Neural cell (in vitro differentiated cells): ENCODE measurements around the gene CDK3. TPM values are rescaled to one million over a fixed set of nuclear protein-coding genes. Genes with fewer than 3 reads are reported as not detected.

Source experiments
- H2AFZ ChIP-seq: fragments of 200-600, 300-800 bp; sonication (generic), shearing (Covaris generic); 2 replicates; pipeline ENCODE4 v1.6.0; 2014; ENCODE audit warnings: low read depth, mild to moderate bottlenecking, antibody characterized with exemption, low read length, moderate library complexity
- H3F3A ChIP-seq: fragments of 200-600 bp; shearing (Covaris generic); 2 replicates; pipeline ENCODE4 v1.6.1; 2016; ENCODE audit warnings: mild to moderate bottlenecking, moderate library complexity, mixed read lengths, antibody characterized with exemption, low read length; ENCODE audit not compliant: insufficient read depth, poor library complexity, severe bottlenecking
- H3K27ac ChIP-seq: fragments of 200-600, 300-800 bp; sonication (generic), shearing (Covaris generic); 2 replicates; pipeline ENCODE4 v1.5.1; 2014; ENCODE audit warnings: mild to moderate bottlenecking, low read length, moderate library complexity
- H3K27me3 ChIP-seq: fragments of 300-800, 200-600 bp; sonication (generic), shearing (Covaris generic); 2 replicates; pipeline ENCODE4 v1.6.0; 2014; ENCODE audit warnings: mild to moderate bottlenecking, low read depth, low read length, moderate library complexity; ENCODE audit not compliant: insufficient read depth
- H3K36me3 ChIP-seq: fragments of 300-800, 200-600 bp; sonication (generic), shearing (Covaris generic); 2 replicates; pipeline ENCODE4 v1.5.1; 2014; ENCODE audit warnings: mild to moderate bottlenecking, antibody characterized with exemption, low read length, moderate library complexity; ENCODE audit not compliant: insufficient read depth
- H3K4me2 ChIP-seq: fragments of 300-800, 200-600 bp; sonication (generic), shearing (Covaris generic); 2 replicates; pipeline ENCODE4 v1.6.0; 2014; ENCODE audit warnings: mild to moderate bottlenecking, low read length
- H3K4me3 ChIP-seq: fragments of 300-800, 200-600 bp; sonication (generic), shearing (Covaris generic); 2 replicates; pipeline ENCODE4 v1.5.1; 2014; ENCODE audit warnings: mild to moderate bottlenecking, low read length, moderate library complexity
- H3K79me2 ChIP-seq: fragments of 200-600 bp; shearing (Covaris generic); replicated peaks from 2 replicates; pipeline ENCODE4 v1.6.0; 2014; ENCODE audit warnings: mild to moderate bottlenecking, low read length, moderate library complexity; ENCODE audit not compliant: insufficient read depth
- H3K9ac ChIP-seq: fragments of 300-800, 200-600 bp; sonication (generic), shearing (Covaris generic); 2 replicates; pipeline ENCODE4 v1.6.1; 2016; ENCODE audit warnings: mild to moderate bottlenecking, low read length, mixed read lengths
- H3K9me2 ChIP-seq: fragments of 200-600 bp; shearing (Covaris generic); 2 replicates; pipeline ENCODE4 v1.6.1; 2016; ENCODE audit warnings: mild to moderate bottlenecking, low read length, mixed read lengths; ENCODE audit not compliant: insufficient read depth
- H3K9me3 ChIP-seq: fragments of 200-600, 300-800 bp; sonication (generic), shearing (Covaris generic); 2 replicates; pipeline ENCODE4 v1.6.1; 2016; ENCODE audit warnings: mild to moderate bottlenecking, mixed run types, low read length, moderate library complexity, mixed read lengths
- H4K20me1 ChIP-seq: fragments of 200-600 bp; shearing (Covaris generic); 2 replicates; pipeline ENCODE4 v1.6.1; 2016; ENCODE audit warnings: mild to moderate bottlenecking, mixed run types; ENCODE audit not compliant: insufficient read depth
- CTCF ChIP-seq: fragments of 450-650 bp; IDR thresholded peaks from 2 replicates; pipeline ENCODE4 v1.5.1; 2014; ENCODE audit warnings: antibody characterized with exemption, mild to moderate bottlenecking, moderate library complexity; ENCODE audit not compliant: poor library complexity, severe bottlenecking
- EP300 ChIP-seq: fragments of 450-650 bp; conservative IDR thresholded peaks from 2 replicates; pipeline ENCODE4 v1.6.1; 2014; ENCODE audit warnings: antibody characterized with exemption, mild to moderate bottlenecking, moderate library complexity; ENCODE audit not compliant: poor library complexity, severe bottlenecking
- EZH2 ChIP-seq: fragments of 200-600, 300-800 bp; shearing (Covaris generic), sonication (generic); IDR thresholded peaks from 2 replicates; pipeline ENCODE4 v1.6.1; 2014; ENCODE audit warnings: antibody characterized with exemption, low read length, borderline replicate concordance, mild to moderate bottlenecking; ENCODE audit not compliant: insufficient read depth, poor library complexity, severe bottlenecking
- MXI1 ChIP-seq: fragments of 450-650 bp; conservative IDR thresholded peaks from 2 replicates; pipeline ENCODE4 v1.6.1; 2014; ENCODE audit warnings: antibody characterized with exemption, mild to moderate bottlenecking; ENCODE audit not compliant: poor library complexity, severe bottlenecking
- POLR2AphosphoS5 ChIP-seq: IDR thresholded peaks from 2 replicates; pipeline ENCODE4 v1.6.1; 2012
- RAD21 ChIP-seq: fragments of 450-650 bp; conservative IDR thresholded peaks from 2 replicates; pipeline ENCODE4 v1.6.1; 2014; ENCODE audit warnings: antibody characterized with exemption, mild to moderate bottlenecking, moderate library complexity
- SMC3 ChIP-seq: fragments of 450-650 bp; conservative IDR thresholded peaks from 2 replicates; pipeline ENCODE4 v1.6.1; 2014; ENCODE audit warnings: antibody characterized with exemption, mild to moderate bottlenecking, moderate library complexity; ENCODE audit not compliant: poor library complexity
- TAF1 ChIP-seq: IDR thresholded peaks from 2 replicates; pipeline ENCODE4 v1.6.1; 2012; ENCODE audit warnings: low read depth
- polyA plus RNA-seq: library from polyadenylated mRNA; depleted of rRNA; stranded (reverse); fragments of >200 nt; gene quantifications from 2 replicates; pipeline ENCODE4 v1.2.3, GENCODE V29; 2014
- TF ChIP-seq, protein P1 (sequence below): IDR thresholded peaks from 2 replicates; pipeline ENCODE4 v1.6.1; 2012; ENCODE audit warnings: borderline replicate concordance

Gene CDK3
- polyA plus RNA-seq, 1 donor from 2014 or later: 29.2 TPM

GRCh38 chr17:76022285-76022684 is 21.6 kb downstream of the CDK3 start:
- TF ChIP-seq POLR2AphosphoS5 (no peak), CTCF (no peak), EZH2 (no peak), EP300 (no peak), SMC3 (no peak), MXI1 (no peak), TAF1 (no peak), RAD21 (no peak)
- TF ChIP-seq, protein P1, sequence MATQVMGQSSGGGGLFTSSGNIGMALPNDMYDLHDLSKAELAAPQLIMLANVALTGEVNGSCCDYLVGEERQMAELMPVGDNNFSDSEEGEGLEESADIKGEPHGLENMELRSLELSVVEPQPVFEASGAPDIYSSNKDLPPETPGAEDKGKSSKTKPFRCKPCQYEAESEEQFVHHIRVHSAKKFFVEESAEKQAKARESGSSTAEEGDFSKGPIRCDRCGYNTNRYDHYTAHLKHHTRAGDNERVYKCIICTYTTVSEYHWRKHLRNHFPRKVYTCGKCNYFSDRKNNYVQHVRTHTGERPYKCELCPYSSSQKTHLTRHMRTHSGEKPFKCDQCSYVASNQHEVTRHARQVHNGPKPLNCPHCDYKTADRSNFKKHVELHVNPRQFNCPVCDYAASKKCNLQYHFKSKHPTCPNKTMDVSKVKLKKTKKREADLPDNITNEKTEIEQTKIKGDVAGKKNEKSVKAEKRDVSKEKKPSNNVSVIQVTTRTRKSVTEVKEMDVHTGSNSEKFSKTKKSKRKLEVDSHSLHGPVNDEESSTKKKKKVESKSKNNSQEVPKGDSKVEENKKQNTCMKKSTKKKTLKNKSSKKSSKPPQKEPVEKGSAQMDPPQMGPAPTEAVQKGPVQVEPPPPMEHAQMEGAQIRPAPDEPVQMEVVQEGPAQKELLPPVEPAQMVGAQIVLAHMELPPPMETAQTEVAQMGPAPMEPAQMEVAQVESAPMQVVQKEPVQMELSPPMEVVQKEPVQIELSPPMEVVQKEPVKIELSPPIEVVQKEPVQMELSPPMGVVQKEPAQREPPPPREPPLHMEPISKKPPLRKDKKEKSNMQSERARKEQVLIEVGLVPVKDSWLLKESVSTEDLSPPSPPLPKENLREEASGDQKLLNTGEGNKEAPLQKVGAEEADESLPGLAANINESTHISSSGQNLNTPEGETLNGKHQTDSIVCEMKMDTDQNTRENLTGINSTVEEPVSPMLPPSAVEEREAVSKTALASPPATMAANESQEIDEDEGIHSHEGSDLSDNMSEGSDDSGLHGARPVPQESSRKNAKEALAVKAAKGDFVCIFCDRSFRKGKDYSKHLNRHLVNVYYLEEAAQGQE: no peak

GRCh38 chr17:76022973-76023899 is 22.6 kb downstream of the CDK3 start:
- Histone ChIP-seq H3K9ac (no peak overlapping the region), H3K4me3 (no peak overlapping the region), H3K36me3 (no peaks in the 10 kb centered on the region), H2AFZ (no peak overlapping the region), H3K27ac (no peak overlapping the region), H3F3A (no peaks in the 10 kb centered on the region), H3K9me3 (no peaks in the 10 kb centered on the region), H3K9me2 (no peaks in the 10 kb centered on the region), H3K79me2 (no peaks in the 10 kb centered on the region), H4K20me1 (no peaks in the 10 kb centered on the region), H3K4me2 (no peak overlapping the region), H3K27me3 (no peaks in the 10 kb centered on the region)
- no peak for TF ChIP-seq SMC3
- TF ChIP-seq POLR2AphosphoS5: no peak
- no peak for TF ChIP-seq CTCF
- no peak for TF ChIP-seq TAF1
- no peak for TF ChIP-seq RAD21
- no peak for TF ChIP-seq EZH2
- TF ChIP-seq MXI1: no peak
- TF ChIP-seq, protein P1: no peak

More at GRCh38 chr17:76022285-76022684, 21.6 kb downstream of the CDK3 start:
- Histone ChIP-seq H3K9me3 (no peaks in the 10 kb centered on the region), H4K20me1 (no peaks in the 10 kb centered on the region), H3K79me2 (no peaks in the 10 kb centered on the region), H3K4me2 (no peak overlapping the region), H2AFZ (no peak overlapping the region), H3K27ac (no peak overlapping the region), H3K36me3 (no peaks in the 10 kb centered on the region), H3K27me3 (no peaks in the 10 kb centered on the region), H3K4me3 (no peak overlapping the region), H3K9me2 (no peaks in the 10 kb centered on the region), H3F3A (no peaks in the 10 kb centered on the region), H3K9ac (no peak overlapping the region)
